WTC11 (cell line): ENCODE data around the gene PDIK1L. TPM values are rescaled to one million over a fixed set of nuclear protein-coding genes. Genes with fewer than 3 reads are reported as not detected.

Experiments used
- ATAC-seq: fragments of 200-7000 bp; cut with Tn5 transposase; 2 replicates; pipeline ENCODE4 v1.10.0; 2021; ENCODE audit warnings: mild to moderate bottlenecking, moderate library complexity
- CTCF ChIA-PET: fragments of 300-600 bp; sonication (Branson Sonifier 250); formaldehyde crosslinking; loops from one replicate; lab custom pipeline; 2021; ENCODE audit warnings: antibody characterized with exemption; lab: Charles Lee
- POLR2A ChIA-PET: fragments of 350-600 bp; sonication (Branson Sonifier 250); formaldehyde crosslinking; loops from one replicate; lab custom pipeline; 2021; ENCODE audit warnings: antibody characterized with exemption; lab: Charles Lee
- DNase-seq: peaks from one replicate; pipeline ENCODE4 v3.0.0; 2021; ENCODE audit warnings: low spot score
- H3K27ac Mint-ChIP-seq: 2 replicates; pipeline ENCODE4 v1.8.0; 2021; ENCODE audit warnings: mixed read lengths
- H3K27me3 Mint-ChIP-seq: 2 replicates; pipeline ENCODE4 v1.8.0; 2021; ENCODE audit warnings: low read depth, mild to moderate bottlenecking, moderate library complexity, mixed read lengths
- H3K36me3 Mint-ChIP-seq: 2 replicates; pipeline ENCODE4 v1.8.0; 2021; ENCODE audit warnings: mixed read lengths
- H3K4me1 Mint-ChIP-seq: 2 replicates; pipeline ENCODE4 v1.8.0; 2022; ENCODE audit warnings: mixed read lengths
- H3K4me3 Mint-ChIP-seq: 2 replicates; pipeline ENCODE4 v1.8.0; 2021; ENCODE audit warnings: mild to moderate bottlenecking, moderate library complexity, mixed read lengths
- H3K9me3 Mint-ChIP-seq: 2 replicates; pipeline ENCODE4 v1.8.0; 2021; ENCODE audit warnings: mixed read lengths
- CREB1 ChIP-seq: sonication (generic); formaldehyde crosslinking; IDR thresholded peaks from 2 replicates; pipeline ENCODE4 v1.8.0; 2023; ENCODE audit warnings: mild to moderate bottlenecking, missing genetic modification reagents
- ESRRA ChIP-seq: sonication (generic); formaldehyde crosslinking; IDR thresholded peaks from 2 replicates; pipeline ENCODE4 v1.8.1; 2022; ENCODE audit warnings: mild to moderate bottlenecking, missing genetic modification reagents, borderline replicate concordance
- GABPB1 ChIP-seq: sonication (generic); formaldehyde crosslinking; IDR thresholded peaks from 2 replicates; pipeline ENCODE4 v1.8.1; 2023; ENCODE audit warnings: mild to moderate bottlenecking, missing genetic modification reagents
- GRHL2 ChIP-seq: fragments of 250-450 bp; sonication (Bioruptor Pico); IDR thresholded peaks from 2 replicates; pipeline ENCODE4 v1.8.0; 2022; ENCODE audit warnings: mild to moderate bottlenecking, moderate library complexity; ENCODE audit not compliant: insufficient replicate concordance, severe bottlenecking
- NFATC4 ChIP-seq: fragments of 250-450 bp; sonication (Bioruptor Pico); IDR thresholded peaks from 2 replicates; pipeline ENCODE4 v1.9.0; 2021; ENCODE audit warnings: mild to moderate bottlenecking
- RELA ChIP-seq: sonication (generic); formaldehyde crosslinking; IDR thresholded peaks from 2 replicates; pipeline ENCODE4 v1.8.1; 2022; ENCODE audit warnings: missing genetic modification reagents, mild to moderate bottlenecking, borderline replicate concordance
- RORB ChIP-seq: fragments of 250-450 bp; sonication (Bioruptor Pico); IDR thresholded peaks from 2 replicates; pipeline ENCODE4 v1.9.0; 2021; ENCODE audit warnings: mild to moderate bottlenecking
- TCF7 ChIP-seq: sonication (generic); formaldehyde crosslinking; IDR thresholded peaks from 2 replicates; pipeline ENCODE4 v1.8.0; 2022; ENCODE audit warnings: mild to moderate bottlenecking, low read depth, missing genetic modification reagents, moderate library complexity
- ZBTB21 ChIP-seq: sonication (generic); formaldehyde crosslinking; IDR thresholded peaks from 2 replicates; pipeline ENCODE4 v1.8.1; 2023; ENCODE audit warnings: mild to moderate bottlenecking, missing genetic modification reagents, borderline replicate concordance
- ZNF121 ChIP-seq: sonication (generic); formaldehyde crosslinking; IDR thresholded peaks from 2 replicates; pipeline ENCODE4 v1.8.0; 2023; ENCODE audit warnings: missing genetic modification reagents
- ZNF232 ChIP-seq: sonication (generic); formaldehyde crosslinking; IDR thresholded peaks from 2 replicates; pipeline ENCODE4 v1.8.0; 2022; ENCODE audit warnings: mild to moderate bottlenecking, missing genetic modification reagents
- ZNF423 ChIP-seq: fragments of 250-450 bp; sonication (Bioruptor Pico); IDR thresholded peaks from 2 replicates; pipeline ENCODE4 v2.1.2; 2022; ENCODE audit warnings: mild to moderate bottlenecking, moderate library complexity
- total RNA-seq: library from RNA; stranded (reverse); gene quantifications from 3 replicates; pipeline ENCODE4 v1.2.3, GENCODE V29; 2021
- TF ChIP-seq, protein P1 (sequence below): sonication (generic); formaldehyde crosslinking; IDR thresholded peaks from 2 replicates; pipeline ENCODE4 v1.8.1; 2022; ENCODE audit warnings: low read depth, missing genetic modification reagents, borderline replicate concordance
- TF ChIP-seq, protein P2 (sequence below): fragments of 250-450 bp; sonication (Bioruptor Pico); IDR thresholded peaks from 2 replicates; pipeline ENCODE4 v1.9.0; 2021; ENCODE audit warnings: mild to moderate bottlenecking
- TF ChIP-seq, protein P3 (sequence below): fragments of 200-600 bp; IDR thresholded peaks from 2 replicates; pipeline ENCODE4 v1.8.0; 2022; ENCODE audit warnings: antibody characterized with exemption
- TF ChIP-seq, protein P4 (sequence below): sonication (generic); formaldehyde crosslinking; conservative IDR thresholded peaks from 2 replicates; pipeline ENCODE4 v1.8.1; 2023; ENCODE audit warnings: mild to moderate bottlenecking, low read depth, missing genetic modification reagents, moderate library complexity
- TF ChIP-seq, protein P5 (sequence below): sonication (generic); formaldehyde crosslinking; IDR thresholded peaks from 2 replicates; pipeline ENCODE4 v1.8.1; 2023; ENCODE audit warnings: mild to moderate bottlenecking, missing genetic modification reagents, moderate library complexity
- TF ChIP-seq, protein P6 (sequence below): sonication (generic); formaldehyde crosslinking; IDR thresholded peaks from 2 replicates; pipeline ENCODE4 v1.8.1; 2023; ENCODE audit warnings: mild to moderate bottlenecking, missing genetic modification reagents, moderate library complexity
- TF ChIP-seq, protein P7 (sequence below): fragments of 250-450 bp; sonication (Bioruptor Pico); IDR thresholded peaks from 2 replicates; pipeline ENCODE4 v2.1.2; 2022; ENCODE audit warnings: mild to moderate bottlenecking, moderate library complexity

Gene PDIK1L
- total RNA-seq, 1 experiment from 2014 or later, result 5.5 TPM

DNA sequence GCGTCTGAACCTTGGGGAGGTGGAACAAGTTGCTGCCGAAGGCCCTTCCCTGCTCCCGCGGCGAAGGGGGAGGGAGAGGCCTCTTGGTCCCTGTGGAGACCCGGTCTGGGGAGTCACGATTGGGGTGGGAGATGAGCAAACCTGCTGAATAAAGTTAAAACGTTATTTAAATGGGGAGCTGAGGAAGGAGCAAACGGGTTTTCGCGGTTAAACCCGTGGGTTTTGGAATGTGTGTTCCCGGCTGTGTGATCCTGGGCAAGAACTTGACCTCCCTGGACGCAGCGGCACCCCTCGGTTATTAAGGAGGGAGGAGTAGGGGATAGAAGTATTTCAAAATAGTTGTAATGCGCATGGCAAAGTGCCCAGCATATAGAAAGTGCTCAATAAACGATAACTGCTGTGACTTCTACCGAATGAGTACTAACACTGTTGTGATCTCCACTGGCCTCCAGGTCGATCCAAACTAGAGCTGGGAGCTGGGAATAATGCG, 50.6 kb downstream of the PDIK1L start:
- DNase-seq, result no peak
- ChIA-PET POLR2A (no interaction called here), CTCF (interaction anchor here (0.7 to 2.0 kb wide), 6 partner anchors 7 to 132 kb away, joined by 3 to 9 read pairs (median 4); partner anchors contain the start of genes CATSPER4, CEP85 and ZNF593)
- Mint-ChIP-seq H3K4me3 (peak overlapping the region; percentile 74), H3K27me3 (peaks cover 86% of the 10 kb centered on the region), H3K4me1 (peaks cover 52% of the 10 kb centered on the region), H3K9me3 (no peaks in the 10 kb centered on the region), H3K27ac (no peak overlapping the region), H3K36me3 (no peaks in the 10 kb centered on the region)
- TF ChIP-seq, protein P1, sequence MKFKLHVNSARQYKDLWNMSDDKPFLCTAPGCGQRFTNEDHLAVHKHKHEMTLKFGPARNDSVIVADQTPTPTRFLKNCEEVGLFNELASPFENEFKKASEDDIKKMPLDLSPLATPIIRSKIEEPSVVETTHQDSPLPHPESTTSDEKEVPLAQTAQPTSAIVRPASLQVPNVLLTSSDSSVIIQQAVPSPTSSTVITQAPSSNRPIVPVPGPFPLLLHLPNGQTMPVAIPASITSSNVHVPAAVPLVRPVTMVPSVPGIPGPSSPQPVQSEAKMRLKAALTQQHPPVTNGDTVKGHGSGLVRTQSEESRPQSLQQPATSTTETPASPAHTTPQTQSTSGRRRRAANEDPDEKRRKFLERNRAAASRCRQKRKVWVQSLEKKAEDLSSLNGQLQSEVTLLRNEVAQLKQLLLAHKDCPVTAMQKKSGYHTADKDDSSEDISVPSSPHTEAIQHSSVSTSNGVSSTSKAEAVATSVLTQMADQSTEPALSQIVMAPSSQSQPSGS, result no peak
- TF ChIP-seq, protein P2, sequence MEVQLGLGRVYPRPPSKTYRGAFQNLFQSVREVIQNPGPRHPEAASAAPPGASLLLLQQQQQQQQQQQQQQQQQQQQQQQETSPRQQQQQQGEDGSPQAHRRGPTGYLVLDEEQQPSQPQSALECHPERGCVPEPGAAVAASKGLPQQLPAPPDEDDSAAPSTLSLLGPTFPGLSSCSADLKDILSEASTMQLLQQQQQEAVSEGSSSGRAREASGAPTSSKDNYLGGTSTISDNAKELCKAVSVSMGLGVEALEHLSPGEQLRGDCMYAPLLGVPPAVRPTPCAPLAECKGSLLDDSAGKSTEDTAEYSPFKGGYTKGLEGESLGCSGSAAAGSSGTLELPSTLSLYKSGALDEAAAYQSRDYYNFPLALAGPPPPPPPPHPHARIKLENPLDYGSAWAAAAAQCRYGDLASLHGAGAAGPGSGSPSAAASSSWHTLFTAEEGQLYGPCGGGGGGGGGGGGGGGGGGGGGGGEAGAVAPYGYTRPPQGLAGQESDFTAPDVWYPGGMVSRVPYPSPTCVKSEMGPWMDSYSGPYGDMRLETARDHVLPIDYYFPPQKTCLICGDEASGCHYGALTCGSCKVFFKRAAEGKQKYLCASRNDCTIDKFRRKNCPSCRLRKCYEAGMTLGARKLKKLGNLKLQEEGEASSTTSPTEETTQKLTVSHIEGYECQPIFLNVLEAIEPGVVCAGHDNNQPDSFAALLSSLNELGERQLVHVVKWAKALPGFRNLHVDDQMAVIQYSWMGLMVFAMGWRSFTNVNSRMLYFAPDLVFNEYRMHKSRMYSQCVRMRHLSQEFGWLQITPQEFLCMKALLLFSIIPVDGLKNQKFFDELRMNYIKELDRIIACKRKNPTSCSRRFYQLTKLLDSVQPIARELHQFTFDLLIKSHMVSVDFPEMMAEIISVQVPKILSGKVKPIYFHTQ (CRISPR knock-in tag), result no peak
- TF ChIP-seq ESRRA (CRISPR knock-in tag) (no peak), NFATC4 (no peak), CREB1 (no peak), TCF7 (CRISPR knock-in tag) (no peak), ZNF121 (no peak), GRHL2 (no peak)
- TF ChIP-seq, protein P3, sequence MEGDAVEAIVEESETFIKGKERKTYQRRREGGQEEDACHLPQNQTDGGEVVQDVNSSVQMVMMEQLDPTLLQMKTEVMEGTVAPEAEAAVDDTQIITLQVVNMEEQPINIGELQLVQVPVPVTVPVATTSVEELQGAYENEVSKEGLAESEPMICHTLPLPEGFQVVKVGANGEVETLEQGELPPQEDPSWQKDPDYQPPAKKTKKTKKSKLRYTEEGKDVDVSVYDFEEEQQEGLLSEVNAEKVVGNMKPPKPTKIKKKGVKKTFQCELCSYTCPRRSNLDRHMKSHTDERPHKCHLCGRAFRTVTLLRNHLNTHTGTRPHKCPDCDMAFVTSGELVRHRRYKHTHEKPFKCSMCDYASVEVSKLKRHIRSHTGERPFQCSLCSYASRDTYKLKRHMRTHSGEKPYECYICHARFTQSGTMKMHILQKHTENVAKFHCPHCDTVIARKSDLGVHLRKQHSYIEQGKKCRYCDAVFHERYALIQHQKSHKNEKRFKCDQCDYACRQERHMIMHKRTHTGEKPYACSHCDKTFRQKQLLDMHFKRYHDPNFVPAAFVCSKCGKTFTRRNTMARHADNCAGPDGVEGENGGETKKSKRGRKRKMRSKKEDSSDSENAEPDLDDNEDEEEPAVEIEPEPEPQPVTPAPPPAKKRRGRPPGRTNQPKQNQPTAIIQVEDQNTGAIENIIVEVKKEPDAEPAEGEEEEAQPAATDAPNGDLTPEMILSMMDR, result no peak
- TF ChIP-seq, protein P4, sequence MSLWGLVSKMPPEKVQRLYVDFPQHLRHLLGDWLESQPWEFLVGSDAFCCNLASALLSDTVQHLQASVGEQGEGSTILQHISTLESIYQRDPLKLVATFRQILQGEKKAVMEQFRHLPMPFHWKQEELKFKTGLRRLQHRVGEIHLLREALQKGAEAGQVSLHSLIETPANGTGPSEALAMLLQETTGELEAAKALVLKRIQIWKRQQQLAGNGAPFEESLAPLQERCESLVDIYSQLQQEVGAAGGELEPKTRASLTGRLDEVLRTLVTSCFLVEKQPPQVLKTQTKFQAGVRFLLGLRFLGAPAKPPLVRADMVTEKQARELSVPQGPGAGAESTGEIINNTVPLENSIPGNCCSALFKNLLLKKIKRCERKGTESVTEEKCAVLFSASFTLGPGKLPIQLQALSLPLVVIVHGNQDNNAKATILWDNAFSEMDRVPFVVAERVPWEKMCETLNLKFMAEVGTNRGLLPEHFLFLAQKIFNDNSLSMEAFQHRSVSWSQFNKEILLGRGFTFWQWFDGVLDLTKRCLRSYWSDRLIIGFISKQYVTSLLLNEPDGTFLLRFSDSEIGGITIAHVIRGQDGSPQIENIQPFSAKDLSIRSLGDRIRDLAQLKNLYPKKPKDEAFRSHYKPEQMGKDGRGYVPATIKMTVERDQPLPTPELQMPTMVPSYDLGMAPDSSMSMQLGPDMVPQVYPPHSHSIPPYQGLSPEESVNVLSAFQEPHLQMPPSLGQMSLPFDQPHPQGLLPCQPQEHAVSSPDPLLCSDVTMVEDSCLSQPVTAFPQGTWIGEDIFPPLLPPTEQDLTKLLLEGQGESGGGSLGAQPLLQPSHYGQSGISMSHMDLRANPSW (CRISPR knock-in tag), result no peak
- TF ChIP-seq, protein P5, sequence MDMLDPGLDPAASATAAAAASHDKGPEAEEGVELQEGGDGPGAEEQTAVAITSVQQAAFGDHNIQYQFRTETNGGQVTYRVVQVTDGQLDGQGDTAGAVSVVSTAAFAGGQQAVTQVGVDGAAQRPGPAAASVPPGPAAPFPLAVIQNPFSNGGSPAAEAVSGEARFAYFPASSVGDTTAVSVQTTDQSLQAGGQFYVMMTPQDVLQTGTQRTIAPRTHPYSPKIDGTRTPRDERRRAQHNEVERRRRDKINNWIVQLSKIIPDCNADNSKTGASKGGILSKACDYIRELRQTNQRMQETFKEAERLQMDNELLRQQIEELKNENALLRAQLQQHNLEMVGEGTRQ, result no peak
- ATAC-seq, result no peak

DNA sequence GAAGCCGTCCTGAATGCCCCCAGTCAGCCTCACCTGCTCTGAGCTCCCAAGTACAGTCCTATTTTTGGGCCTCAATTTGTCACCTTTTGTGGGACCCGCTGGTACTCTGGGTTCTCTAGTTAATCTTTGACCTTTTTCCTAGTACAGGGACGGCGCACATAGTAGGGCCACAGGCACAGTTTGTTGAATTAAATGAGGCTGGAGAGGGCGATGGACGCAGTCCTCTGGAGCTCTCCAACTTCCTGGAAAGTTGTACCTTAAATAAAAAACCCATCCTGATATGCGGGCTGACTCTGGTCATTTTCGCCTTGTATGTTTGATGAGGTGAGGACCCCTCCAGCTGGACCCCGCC, 52.0 kb downstream of the PDIK1L start:
- no peak for DNase-seq
- Mint-ChIP-seq H3K4me1 (peaks cover 41% of the 10 kb centered on the region), H3K9me3 (no peaks in the 10 kb centered on the region), H3K27me3 (peaks cover 73% of the 10 kb centered on the region), H3K36me3 (no peaks in the 10 kb centered on the region), H3K27ac (no peak overlapping the region), H3K4me3 (peak overlapping the region; percentile 52)
- POLR2A ChIA-PET, result interaction anchor here (2.9 kb wide), 1 partner anchor 52 kb away, joined by 9 read pairs; the partner anchor contains the start of gene PDIK1L
- no peak for ATAC-seq
- CTCF ChIA-PET, result interaction anchor here (0.6 to 2.5 kb wide), 11 partner anchors 7 to 923 kb away, joined by 3 to 15 read pairs (median 4); partner anchors contain the start of genes CEP85 and CNKSR1
- TF ChIP-seq GABPB1 (CRISPR knock-in tag) (no peak), ZBTB21 (CRISPR knock-in tag) (no peak), RORB (no peak), ZNF232 (CRISPR knock-in tag) (no peak), RELA (CRISPR knock-in tag) (no peak), ZNF423 (CRISPR knock-in tag) (no peak)
- TF ChIP-seq, protein P6, sequence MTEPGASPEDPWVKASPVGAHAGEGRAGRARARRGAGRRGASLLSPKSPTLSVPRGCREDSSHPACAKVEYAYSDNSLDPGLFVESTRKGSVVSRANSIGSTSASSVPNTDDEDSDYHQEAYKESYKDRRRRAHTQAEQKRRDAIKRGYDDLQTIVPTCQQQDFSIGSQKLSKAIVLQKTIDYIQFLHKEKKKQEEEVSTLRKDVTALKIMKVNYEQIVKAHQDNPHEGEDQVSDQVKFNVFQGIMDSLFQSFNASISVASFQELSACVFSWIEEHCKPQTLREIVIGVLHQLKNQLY (CRISPR knock-in tag), result no peak
- TF ChIP-seq, protein P2 (CRISPR knock-in tag), result no peak
- TF ChIP-seq, protein P7, sequence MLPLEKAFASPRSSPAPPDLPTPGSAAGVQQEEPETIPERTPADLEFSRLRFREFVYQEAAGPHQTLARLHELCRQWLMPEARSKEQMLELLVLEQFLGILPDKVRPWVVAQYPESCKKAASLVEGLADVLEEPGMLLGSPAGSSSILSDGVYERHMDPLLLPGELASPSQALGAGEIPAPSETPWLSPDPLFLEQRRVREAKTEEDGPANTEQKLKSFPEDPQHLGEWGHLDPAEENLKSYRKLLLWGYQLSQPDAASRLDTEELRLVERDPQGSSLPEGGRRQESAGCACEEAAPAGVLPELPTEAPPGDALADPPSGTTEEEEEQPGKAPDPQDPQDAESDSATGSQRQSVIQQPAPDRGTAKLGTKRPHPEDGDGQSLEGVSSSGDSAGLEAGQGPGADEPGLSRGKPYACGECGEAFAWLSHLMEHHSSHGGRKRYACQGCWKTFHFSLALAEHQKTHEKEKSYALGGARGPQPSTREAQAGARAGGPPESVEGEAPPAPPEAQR, result no peak
